B cell (primary cell): Measurements from ENCODE around the gene MAB21L3. TPM values are rescaled to one million over a fixed set of nuclear protein-coding genes. Genes with fewer than 3 reads are reported as not detected.

Source experiments
- ATAC-seq: fragments of 200-7000 bp; cut with Tn5 transposase; one replicate; pipeline ENCODE4 v1.10.0; 2021; ENCODE audit warnings: low read depth, mild to moderate bottlenecking, moderate number of reproducible peaks, moderate library complexity
- CTCF ChIA-PET: fragments of 350-600 bp; sonication (Branson Sonifier 250); formaldehyde crosslinking; loops from one replicate; lab custom pipeline; 2021; ENCODE audit warnings: antibody characterized with exemption, inconsistent platforms; lab: Charles Lee
- POLR2A ChIA-PET: fragments of 350-600 bp; sonication (Branson Sonifier 250); formaldehyde crosslinking; loops from one replicate; lab custom pipeline; 2021; ENCODE audit warnings: antibody characterized with exemption; lab: Charles Lee
- DNase-seq: peaks from one replicate; pipeline ENCODE4 v3.0.0; 2013
- H2AFZ ChIP-seq: 2 replicates; pipeline ENCODE4 v1.6.1; 2012; ENCODE audit warnings: mild to moderate bottlenecking, low read depth, low read length; ENCODE audit not compliant: insufficient read depth, poor library complexity, severe bottlenecking
- H3K27ac ChIP-seq, 2 donors: 1 replicate in 1 of 2; 2 replicates in 1 of 2; pipeline ENCODE4 v1.5.1; 2012 to 2013; ENCODE audit warnings: low read length in 2 of 2, mild to moderate bottlenecking in 2 of 2, moderate library complexity in 1 of 2
- H3K27me3 ChIP-seq, 4 experiments: fragments of 200-600 bp in 1 of 4; sonication (generic) in 1 of 4; replicated peaks in 1 of 4; 1 replicate in 2 of 4; 2 replicates in 2 of 4; pipeline versions ENCODE4 v1.6.1 to v1.7.0; 2013 to 2016; ENCODE audit warnings: low read length in 3 of 4, mild to moderate bottlenecking in 2 of 4, mixed read lengths in 1 of 4, moderate library complexity in 1 of 4; ENCODE audit not compliant: insufficient read depth in 4 of 4, control insufficient read depth in 3 of 4; ENCODE audit errors: control extremely low read depth in 1 of 4
- H3K36me3 ChIP-seq, 2 experiments: replicated peaks in 1 of 2; 1 replicate in 1 of 2; 2 replicates in 1 of 2; pipeline versions ENCODE4 v1.6.1 to v1.7.1; 2013; ENCODE audit warnings: low read length in 1 of 2; ENCODE audit not compliant: insufficient read depth in 2 of 2, control insufficient read depth in 1 of 2; ENCODE audit errors: control extremely low read depth in 1 of 2, extremely low read depth in 1 of 2
- H3K4me1 ChIP-seq, 2 donors: fragments of 200-600 bp in 1 of 2; sonication (generic) in 1 of 2; 1 replicate in 1 of 2; 2 replicates in 1 of 2; pipeline versions ENCODE4 v1.5.1 to v1.6.1; 2013 to 2017; ENCODE audit warnings: low read length in 2 of 2; ENCODE audit not compliant: control insufficient read depth in 2 of 2, insufficient read depth in 2 of 2
- H3K4me2 ChIP-seq: replicated peaks from 2 replicates; pipeline ENCODE3; 2012; ENCODE audit warnings: mild to moderate bottlenecking, low read depth, low read length; ENCODE audit not compliant: poor library complexity, severe bottlenecking
- H3K4me3 ChIP-seq, 5 experiments: fragments of 200-600 bp in 1 of 5; sonication (generic) in 1 of 5; 1 replicate in 3 of 5; 2 replicates in 2 of 5; pipeline versions ENCODE4 v1.5.1 to v1.7.0; 2011 to 2016; ENCODE audit warnings: low read length in 4 of 5, mild to moderate bottlenecking in 4 of 5, low read depth in 2 of 5, control low read depth in 1 of 5, moderate library complexity in 1 of 5; ENCODE audit not compliant: insufficient read depth in 1 of 5; ENCODE audit errors: control extremely low read depth in 1 of 5, extremely low read depth in 1 of 5
- H3K79me2 ChIP-seq: fragments of 200-600 bp; sonication (generic); one replicate; pipeline ENCODE4 v1.6.0; 2016; ENCODE audit warnings: low read length; ENCODE audit not compliant: control insufficient read depth, insufficient read depth
- H3K9ac ChIP-seq: fragments of 200-600 bp; sonication (generic); 2 replicates; pipeline ENCODE4 v1.6.1; 2017; ENCODE audit warnings: mild to moderate bottlenecking, low read length, moderate library complexity
- H3K9me3 ChIP-seq, 3 donors: one replicate each; pipeline versions ENCODE4 v1.6.1 to v1.7.1; 2013; ENCODE audit warnings: low read length in 2 of 3; ENCODE audit not compliant: control insufficient read depth in 2 of 3, insufficient read depth in 1 of 3; ENCODE audit errors: control extremely low read depth in 1 of 3
- H4K20me1 ChIP-seq: 2 replicates; pipeline ENCODE4 v1.6.0; 2012; ENCODE audit warnings: mild to moderate bottlenecking, low read length; ENCODE audit not compliant: insufficient read depth, control insufficient read depth, poor library complexity, severe bottlenecking
- H3K27ac Mint-ChIP-seq: one replicate; pipeline ENCODE4 v1.8.0; 2021; ENCODE audit warnings: mixed read lengths
- H3K27me3 Mint-ChIP-seq: one replicate; pipeline ENCODE4 v1.8.0; 2021; ENCODE audit warnings: mixed read lengths
- H3K4me1 Mint-ChIP-seq: one replicate; pipeline ENCODE4 v1.8.0; 2021; ENCODE audit warnings: mixed read lengths
- H3K4me3 Mint-ChIP-seq: one replicate; pipeline ENCODE4 v1.8.0; 2021; ENCODE audit warnings: mixed read lengths
- H3K9me3 Mint-ChIP-seq: one replicate; pipeline ENCODE4 v1.8.0; 2022; ENCODE audit warnings: mixed read lengths; ENCODE audit not compliant: insufficient read depth
- CTCF ChIP-seq: fragments of 200-600 bp; IDR thresholded peaks from one replicate; pipeline ENCODE4 v1.8.0; 2022; ENCODE audit warnings: antibody characterized with exemption, mild to moderate bottlenecking
- EZH2 ChIP-seq: IDR thresholded peaks from 2 replicates; pipeline ENCODE4 v1.6.1; 2012; ENCODE audit warnings: borderline replicate concordance, low read depth, mild to moderate bottlenecking, moderate library complexity, low read length; ENCODE audit not compliant: insufficient read depth, poor library complexity, severe bottlenecking
- WGBS: methylation state at CpG from one replicate; pipeline ENCODE4 v1.1.5; 2013; ENCODE audit warnings: missing lambda C conversion rate; ENCODE audit not compliant: insufficient coverage; 5-methylcytosine and 5-hydroxymethylcytosine counted together
- intact Hi-C: fragments of 100-400 bp; cut with micrococcal nuclease; formaldehyde crosslinking; loops from one replicate; pipeline ENCODE4 v1.10.0; 2022
- polyA plus RNA-seq: library from polyadenylated mRNA; depleted of rRNA; stranded (reverse); fragments of >200 nt; gene quantifications from 2 replicates; pipeline ENCODE4 v1.2.3, GENCODE V29; 2012
- total RNA-seq, 2 donors: library from RNA; stranded (reverse); fragments of 120-200 nt in 1 of 2; gene quantifications; 1 replicate in 1 of 2; 2 replicates in 1 of 2; pipeline versions ENCODE4 v1.2.3 to v1.2.4, GENCODE V29; 2013 to 2022

Gene MAB21L3
- total and polyA plus RNA-seq, 2 donors (not counting 1 experiment from before 2014, with no cell fraction given): not detected

DNA sequence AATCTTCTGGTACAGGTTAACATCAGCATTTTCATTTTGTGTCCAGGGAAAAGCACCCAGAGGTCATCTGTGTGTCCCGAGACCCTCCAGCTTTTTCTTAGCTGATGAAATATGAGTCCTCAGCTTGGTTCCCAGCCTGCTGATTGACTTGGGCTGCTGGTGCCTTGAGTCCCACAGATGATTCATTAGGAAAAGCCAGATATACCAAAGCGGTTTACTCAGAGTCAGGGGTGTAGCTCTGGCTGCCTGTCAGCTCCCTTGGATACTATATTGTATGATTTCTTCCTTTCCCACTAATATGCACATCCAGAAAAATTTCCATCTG, 43.7 kb upstream of the MAB21L3 start:
- Histone ChIP-seq H3K27me3 (no peaks in the 10 kb centered on the region), H4K20me1 (no peaks in the 10 kb centered on the region), H2AFZ (no peak overlapping the region), H3K27ac (no peak overlapping the region), H3K79me2 (no peaks in the 10 kb centered on the region), H3K9me3 (no peaks in the 10 kb centered on the region), H3K4me2 (no peak overlapping the region), H3K4me1 (no peaks in the 10 kb centered on the region), H3K9ac (no peak overlapping the region), H3K4me3 (no peak overlapping the region), H3K36me3 (peaks cover 0 to 4% of the 10 kb centered on the region in 2 experiments)
- no peaks in the 10 kb centered on the region for H3K27me3 Mint-ChIP-seq
- DNase-seq (no peak), ATAC-seq (no peak)
- ChIA-PET POLR2A (no interaction called here), CTCF (no interaction called here)
- intact Hi-C loops: no loop called here
- TF ChIP-seq CTCF (no peak), EZH2 (no peak)
- H3K27ac Mint-ChIP-seq: no peak overlapping the region
- no peaks in the 10 kb centered on the region for H3K4me1 Mint-ChIP-seq
- WGBS: 100% methylated on average over 1 of the region's 2 CpGs
- no peak overlapping the region for H3K4me3 Mint-ChIP-seq
- no peaks in the 10 kb centered on the region for H3K9me3 Mint-ChIP-seq

GRCh38 chr1:116075575-116075974, 35.6 kb upstream of the MAB21L3 start:
- Histone ChIP-seq H3K4me2 (no peak overlapping the region), H3K79me2 (no peaks in the 10 kb centered on the region), H3K4me1 (no peaks in the 10 kb centered on the region), H3K27me3 (no peaks in the 10 kb centered on the region), H4K20me1 (no peaks in the 10 kb centered on the region), H3K36me3 (no peaks in the 10 kb centered on the region), H2AFZ (no peak overlapping the region), H3K9me3 (no peaks in the 10 kb centered on the region), H3K4me3 (no peak overlapping the region), H3K27ac (no peak overlapping the region), H3K9ac (no peak overlapping the region)
- no CpG with 5 or more reads among the region's 1 CpG for WGBS
- ChIA-PET POLR2A (no interaction called here), CTCF (no interaction called here)
- TF ChIP-seq EZH2 (no peak), CTCF (no peak)
- H3K4me3 Mint-ChIP-seq: no peak overlapping the region
- no peaks in the 10 kb centered on the region for H3K4me1 Mint-ChIP-seq
- DNase-seq (no peak), ATAC-seq (no peak)
- H3K9me3 Mint-ChIP-seq: no peaks in the 10 kb centered on the region
- no peaks in the 10 kb centered on the region for H3K27me3 Mint-ChIP-seq
- intact Hi-C loops: no loop called here
- H3K27ac Mint-ChIP-seq: no peak overlapping the region
